HG02759 (cell line): ENCODE measurements around the gene ATE1.

Experiments
- ATAC-seq: cut with Tn5 transposase; IDR thresholded peaks from one replicate; pipeline ENCODE4 v1.9.1; 2021; ENCODE audit warnings: mild to moderate bottlenecking, moderate library complexity; ENCODE audit not compliant: unreplicated experiment

The ATE1 gene

DNA sequence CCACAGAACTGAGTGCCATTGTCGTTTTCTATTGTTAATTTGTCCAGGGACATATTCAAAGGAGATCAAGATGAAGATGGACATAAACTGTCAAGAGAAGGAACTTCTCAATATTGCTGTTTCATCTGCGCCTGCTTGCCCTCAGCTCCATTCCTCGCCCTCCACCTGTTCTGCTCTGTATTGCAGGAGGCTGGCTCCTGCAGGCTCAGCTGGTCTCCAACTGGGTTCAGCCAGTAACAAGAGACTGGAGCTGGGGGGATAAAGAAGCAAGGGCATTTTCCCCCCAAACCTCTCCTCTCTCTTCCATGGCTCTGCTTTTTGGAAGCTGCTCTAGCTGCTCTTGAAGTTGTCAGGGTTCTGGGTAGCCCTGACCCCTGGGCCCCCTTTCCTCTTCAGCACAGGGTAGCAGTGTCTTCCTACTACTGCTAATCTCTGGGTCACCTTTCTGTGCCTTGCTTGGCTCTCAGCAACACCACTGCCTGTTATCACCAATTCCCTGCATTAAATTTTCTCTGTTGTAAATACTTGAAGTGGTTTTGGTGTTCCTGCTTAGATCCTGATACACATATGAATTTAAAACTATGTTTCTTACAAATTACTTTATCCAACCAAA lies 180.6 kb downstream of the ATE1 start:
- no peak for ATAC-seq

DNA sequence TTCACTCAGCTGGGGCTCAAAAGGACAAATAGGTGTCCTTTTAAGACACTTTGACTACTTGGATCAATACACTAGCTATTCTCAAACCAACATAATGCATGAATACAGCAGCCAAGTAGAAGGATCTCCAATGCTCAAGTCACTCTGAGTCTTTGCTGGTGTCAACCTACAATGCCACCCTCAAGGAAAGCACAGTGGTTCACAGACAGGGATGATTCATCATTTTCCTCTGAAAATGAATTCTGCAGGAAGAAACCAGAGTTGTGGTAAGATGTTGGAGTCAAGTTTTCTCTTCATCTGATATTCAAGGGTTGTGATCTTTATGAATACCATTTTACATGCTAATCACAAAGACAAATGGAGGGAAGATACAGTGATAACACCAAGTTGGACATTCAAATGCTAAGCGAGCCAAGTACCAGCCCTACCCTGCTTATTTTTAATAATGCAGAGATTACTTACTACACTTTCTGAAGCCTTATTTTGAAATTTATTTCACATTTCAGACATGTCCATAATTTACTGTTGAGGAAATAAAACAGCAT lies 186.5 kb downstream of the ATE1 start:
- no peak for ATAC-seq

DNA sequence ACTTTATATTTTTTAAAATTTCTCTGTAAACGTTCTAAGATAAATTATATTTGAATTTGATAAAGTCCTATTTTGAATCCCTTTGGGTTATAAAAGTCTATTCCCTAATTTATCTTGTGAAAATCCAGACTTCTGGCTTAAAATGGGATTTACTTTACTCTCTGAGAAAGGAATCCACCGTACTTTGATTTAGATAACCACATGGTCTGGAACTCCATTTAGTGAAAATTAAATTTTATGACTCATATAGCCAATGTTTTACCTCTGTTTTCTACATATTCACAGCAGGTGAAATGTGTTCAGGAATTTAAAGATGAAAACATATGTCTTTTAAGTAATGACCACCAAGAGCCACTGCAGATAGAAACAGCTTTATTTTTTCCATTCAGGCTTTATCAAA lies 187.8 kb downstream of the ATE1 start:
- ATAC-seq, result no peak

DNA sequence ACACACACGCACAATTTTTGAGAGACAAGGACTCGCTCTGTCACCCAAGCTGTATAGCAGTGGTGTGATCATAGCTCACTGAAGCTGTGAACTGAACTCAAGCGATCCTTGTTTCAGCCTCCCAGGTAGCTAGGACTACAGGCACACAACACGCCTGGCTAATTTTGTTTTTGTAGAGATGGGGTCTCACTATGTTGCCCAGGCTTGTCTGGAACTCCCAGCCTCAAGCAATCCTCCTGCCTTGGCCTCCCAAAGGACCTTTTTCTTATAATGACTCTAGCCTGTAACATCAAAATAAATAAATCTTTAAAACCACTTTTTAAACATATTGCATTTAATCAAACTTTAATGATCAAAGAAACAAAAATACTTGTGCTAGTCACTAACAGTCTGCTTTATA lies 188.7 kb downstream of the ATE1 start:
- no peak for ATAC-seq

DNA sequence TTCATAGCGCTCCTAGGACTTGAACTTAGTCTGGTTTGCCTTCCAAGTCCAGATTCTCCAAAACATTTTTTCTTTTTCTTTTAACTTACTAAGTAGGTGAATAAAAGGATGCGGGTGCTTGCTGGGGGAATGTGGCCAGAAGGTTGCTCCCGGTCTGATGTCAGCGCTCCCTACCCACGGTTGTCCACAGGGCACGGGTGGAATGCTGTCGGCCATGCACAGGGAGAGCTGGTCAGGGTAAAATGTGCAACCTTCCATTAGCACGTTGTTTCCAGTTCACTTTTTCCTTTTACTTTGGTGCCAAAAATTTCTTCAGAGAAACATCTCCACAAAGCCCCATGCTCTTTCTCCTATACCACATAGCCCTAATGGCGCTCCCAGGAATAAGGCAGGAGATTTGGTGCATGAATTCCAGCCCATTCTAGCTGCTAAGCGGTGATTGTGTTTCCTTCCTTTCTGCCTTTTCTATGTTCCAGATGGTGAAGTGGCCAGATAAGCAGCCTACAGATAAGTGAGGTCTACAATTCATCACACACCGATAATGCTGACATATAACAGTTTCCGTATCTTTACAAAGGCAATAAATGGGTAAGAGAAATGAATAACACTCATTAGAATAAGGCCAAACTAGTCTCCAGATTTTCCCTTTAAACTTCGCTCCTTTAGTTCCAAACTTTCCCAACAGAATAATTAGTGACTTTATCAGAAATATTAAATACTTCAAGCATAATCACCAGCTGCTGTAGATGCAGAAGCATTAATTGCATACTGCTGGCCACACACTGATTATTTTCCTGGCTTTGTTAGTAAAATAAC lies 191.3 kb downstream of the ATE1 start:
- no peak for ATAC-seq

DNA sequence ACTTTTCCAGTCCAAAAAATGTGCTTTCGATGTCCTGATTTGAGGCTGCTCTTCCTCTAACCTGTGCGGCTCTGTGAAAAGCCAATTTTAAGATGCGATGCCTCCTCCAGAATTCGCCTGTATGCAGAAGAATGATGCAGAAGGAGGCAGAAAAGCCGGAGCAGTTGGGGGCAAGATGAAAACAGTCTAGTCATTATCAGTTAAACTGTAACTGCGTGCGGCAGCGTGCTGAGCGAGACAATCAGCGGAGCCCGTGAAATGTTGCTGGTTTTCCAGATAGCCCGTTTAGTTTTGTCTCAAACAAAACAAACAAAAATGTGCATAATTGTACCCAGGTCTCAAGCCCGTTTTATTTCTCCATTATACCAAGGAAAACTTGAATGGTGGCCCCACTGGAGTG lies 192.6 kb downstream of the ATE1 start:
- no peak for ATAC-seq

DNA sequence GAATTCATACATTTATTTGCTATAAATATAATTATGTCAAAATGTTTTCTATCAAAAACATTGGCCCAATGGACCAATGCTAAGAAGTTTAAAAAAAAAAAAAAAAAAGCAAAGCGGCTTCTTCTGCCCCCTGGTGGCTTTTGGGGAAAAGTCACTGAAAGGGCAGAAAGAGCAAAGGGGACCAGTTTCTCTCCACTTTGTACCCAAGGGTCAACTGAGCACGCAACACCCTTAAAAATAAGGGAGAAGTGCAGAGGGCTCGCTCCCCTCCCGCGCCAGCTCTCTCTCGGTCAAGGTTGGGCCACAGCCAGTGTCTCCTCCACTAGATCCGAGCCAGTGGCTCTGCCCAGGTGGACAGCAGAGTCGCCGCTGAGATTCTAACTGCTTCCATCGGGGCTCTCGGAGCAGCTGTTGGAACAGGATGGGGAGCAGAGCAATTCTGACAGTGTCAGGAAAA lies 193.2 kb downstream of the ATE1 start:
- no peak for ATAC-seq

DNA sequence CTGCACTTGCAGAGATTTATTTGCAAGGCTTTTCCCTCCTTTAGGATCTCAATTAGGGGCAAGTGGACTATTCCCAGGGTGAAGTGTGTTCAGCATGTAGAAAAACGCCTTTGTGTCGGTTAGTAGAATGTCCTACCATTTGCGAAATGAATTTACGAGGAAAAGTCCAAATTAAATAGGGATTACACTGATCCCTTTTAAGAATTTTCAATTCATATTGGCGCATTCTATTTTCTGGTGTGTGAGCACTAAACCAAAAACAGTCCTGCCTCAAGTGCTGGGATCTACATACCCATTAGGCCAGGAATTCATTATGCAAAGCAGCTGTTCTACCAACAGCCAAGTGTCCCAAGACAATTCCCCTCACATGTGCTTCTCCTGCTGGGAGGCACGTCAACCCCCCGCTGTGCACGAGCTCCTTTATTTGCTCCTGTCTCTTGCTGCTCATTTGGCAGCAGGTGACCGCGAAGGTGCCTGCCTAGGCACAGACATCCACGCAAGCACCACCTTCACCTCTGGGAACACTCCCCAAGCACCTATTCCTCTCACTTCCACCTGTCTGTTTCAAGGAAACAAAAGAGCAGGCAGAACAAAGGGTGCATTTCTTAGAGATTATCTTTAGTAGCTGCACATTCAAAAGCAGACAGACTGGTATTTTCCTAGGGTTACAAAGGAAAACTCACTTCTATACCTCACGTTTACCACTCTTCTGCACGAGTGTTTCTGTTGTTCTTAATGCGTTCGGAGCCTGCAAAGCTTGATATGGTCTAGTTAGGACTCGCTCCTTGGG lies 195.0 kb downstream of the ATE1 start:
- no peak for ATAC-seq

DNA sequence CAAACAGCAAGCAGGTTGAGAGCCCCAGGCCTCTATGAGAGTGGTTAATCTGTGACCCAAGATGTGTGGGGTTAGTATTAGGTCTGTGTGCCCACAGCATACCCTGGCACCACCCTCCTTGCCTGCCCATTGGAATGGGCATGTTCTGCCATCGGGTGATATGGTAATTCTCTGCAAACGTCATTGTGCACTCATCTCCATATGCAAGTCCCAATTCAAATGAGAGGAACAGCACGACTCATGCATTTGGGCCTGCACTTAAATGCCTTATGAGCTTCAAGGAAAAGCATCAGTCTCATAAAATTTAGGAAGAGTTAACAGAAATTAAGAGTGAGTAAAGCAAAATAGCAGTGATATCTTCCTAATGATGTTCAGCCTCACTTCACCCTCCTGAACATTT lies 195.7 kb downstream of the ATE1 start:
- ATAC-seq, result no peak

DNA sequence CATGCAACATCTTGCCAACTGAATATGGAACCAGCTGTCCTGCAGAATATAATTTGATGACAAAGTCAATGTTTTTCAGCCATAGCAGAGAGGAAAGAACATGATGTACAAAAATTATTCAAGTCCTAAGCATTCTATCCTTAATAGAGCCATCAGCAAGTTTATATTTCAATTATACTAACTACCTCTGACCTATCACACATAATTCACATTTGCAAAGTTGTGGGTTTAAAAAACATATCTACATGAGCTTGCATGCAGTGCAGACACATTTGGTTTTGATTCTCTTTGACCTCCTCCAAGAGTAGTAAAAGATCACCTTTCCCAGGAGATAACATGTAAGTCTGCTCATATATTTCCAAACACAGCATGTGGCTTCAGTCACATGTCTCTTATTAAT lies 203.5 kb downstream of the ATE1 start:
- ATAC-seq, result no peak

DNA sequence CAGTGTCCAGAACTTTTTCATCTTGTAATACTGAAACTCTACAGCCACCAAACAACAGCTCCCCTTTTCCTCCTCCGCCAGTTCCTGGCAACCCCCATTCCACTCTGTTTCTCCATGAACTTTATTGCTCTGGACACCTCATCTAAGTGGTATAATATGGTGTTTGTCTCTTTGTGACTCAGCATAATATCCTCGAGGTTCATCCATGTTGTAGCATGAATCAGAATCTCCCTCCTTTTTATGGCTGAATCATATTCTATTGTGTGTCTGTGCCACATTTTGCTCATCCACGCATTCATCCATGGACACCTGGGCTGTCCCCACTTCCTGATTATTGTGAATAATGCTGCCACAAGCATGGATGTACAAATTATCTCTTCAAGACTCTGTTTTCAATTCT lies 205.2 kb downstream of the ATE1 start:
- ATAC-seq, result no peak

DNA sequence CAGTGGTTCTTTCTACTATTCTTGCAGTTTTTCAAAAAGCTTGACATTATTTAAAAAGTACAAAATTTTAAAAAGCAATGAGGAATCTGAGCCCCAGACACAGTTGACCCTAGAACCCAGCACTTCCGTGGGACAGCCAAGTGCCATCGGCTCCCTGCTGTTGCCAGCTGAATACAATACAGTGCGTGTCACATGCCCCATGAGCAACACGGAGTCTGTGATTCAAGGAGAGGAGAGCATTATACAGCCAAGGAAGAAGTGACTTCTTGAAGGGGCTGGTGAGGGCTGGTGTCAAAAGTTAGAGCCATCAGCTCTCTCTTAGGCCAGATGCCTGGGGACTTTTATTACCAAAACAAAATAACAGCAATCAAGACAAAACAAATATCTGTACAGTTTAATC lies 206.6 kb downstream of the ATE1 start:
- ATAC-seq, result no peak

DNA sequence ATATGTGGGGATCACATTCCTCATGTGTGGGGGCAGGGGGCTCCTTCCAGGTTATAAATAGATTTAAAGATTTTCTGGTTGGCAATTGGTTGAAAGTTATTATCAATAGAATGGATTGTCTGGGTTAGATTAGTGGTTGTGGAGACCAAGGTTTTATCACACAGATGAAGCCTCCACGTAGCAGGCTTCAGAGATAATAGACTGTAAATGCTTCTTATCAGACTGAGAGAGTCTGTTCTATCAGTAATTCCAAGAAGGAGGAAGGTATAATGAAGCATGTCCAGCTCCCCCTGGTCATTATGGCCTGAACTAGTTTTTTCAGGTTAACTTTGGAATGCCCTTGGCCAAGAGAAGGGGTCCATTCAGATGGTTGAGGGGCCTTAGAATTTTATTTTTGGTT lies 211.9 kb downstream of the ATE1 start:
- no peak for ATAC-seq

DNA sequence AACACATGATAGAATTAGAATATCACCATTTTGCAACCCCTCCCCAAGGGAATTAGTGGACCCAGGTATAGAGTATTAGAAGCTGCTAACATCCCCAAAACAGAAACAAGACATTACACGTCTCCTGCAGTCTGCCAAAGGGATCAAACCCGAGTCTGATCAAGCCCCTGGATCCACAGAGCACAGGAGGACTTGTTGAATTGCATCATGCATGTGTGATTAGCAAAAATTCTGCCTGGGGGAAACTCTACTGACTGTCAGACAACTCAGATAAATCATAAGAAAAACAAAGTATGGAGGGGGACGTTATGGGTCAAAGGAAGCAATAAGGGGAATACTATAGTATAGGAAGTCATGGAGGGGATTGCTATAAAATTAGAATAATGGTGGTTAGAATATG lies 212.8 kb downstream of the ATE1 start:
- no peak for ATAC-seq

DNA sequence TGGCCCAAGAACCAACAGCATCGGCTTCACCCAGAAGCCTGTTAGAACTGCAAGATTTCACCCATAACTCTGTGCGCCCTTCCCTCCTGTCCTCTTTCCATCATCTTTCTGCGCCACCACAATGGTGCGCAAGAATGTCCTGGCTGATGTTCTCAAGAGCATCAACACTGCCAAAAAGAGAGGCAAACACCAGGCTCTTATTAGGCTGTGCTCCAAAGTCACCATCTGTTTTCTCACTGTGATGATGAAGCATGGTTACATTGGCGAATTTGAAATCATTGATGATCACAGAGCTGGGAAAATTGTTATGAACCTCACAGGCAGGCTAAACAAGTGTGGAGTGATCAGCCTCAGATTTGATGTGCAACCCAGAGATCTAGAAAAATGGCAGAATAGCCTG lies 214.3 kb downstream of the ATE1 start:
- no peak for ATAC-seq

DNA sequence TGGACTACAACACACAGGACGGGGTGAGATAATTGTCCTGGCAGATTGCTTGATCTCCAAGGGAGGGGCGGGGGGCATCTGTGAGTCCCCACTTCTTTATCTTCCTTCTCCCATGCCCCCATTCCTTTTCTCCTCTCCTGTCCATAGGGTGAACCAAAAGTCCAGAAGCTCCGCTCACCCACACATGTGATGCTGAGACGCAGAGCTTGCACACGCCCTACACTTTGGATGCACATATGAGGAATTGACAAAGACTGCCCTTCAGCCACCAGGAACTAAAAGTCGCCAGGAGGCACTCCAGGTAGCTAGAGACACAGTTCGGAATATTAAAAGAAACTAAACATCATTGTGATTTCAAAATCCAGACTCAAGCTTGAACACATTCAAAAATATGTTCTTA lies 216.9 kb downstream of the ATE1 start:
- ATAC-seq, result no peak

DNA sequence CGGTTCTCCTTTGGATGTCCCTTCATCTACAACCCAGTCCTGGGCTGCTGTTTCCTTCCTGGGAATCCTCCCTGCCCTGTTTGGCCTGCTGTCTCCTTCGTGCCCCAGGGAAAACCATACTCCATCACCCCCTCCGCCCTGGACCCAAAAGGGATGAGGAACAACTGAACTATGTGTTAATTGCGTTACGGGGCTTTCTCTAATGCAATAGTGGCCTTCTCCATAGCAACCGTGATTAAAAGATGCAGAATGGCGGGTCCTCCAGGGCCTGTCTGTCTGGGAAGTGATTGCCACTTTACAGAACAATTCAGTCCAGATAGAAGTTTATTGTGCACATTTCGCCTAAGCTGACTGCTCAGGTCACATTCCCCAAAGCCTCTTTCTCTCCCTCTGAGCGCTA lies 217.6 kb downstream of the ATE1 start:
- no peak for ATAC-seq

DNA sequence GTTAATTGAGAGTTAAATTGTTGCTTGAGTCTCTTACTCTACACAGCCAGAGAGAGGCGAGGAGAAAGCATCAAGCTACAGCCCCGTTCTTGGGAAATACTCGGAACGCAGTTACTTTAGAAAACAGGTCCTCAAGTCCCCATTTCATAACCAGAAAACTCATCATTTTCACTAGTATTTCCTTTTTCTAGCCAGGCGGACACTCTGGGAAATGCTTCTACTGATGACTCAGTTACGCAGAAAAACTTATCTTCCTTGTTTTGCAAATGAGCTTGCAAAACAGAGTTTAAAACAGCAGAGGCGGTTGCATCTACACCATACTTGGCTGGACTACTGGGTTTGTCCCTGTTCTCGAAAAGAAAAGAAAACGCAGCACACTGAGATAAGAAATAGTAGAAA lies 218.2 kb downstream of the ATE1 start:
- ATAC-seq, result no peak

DNA sequence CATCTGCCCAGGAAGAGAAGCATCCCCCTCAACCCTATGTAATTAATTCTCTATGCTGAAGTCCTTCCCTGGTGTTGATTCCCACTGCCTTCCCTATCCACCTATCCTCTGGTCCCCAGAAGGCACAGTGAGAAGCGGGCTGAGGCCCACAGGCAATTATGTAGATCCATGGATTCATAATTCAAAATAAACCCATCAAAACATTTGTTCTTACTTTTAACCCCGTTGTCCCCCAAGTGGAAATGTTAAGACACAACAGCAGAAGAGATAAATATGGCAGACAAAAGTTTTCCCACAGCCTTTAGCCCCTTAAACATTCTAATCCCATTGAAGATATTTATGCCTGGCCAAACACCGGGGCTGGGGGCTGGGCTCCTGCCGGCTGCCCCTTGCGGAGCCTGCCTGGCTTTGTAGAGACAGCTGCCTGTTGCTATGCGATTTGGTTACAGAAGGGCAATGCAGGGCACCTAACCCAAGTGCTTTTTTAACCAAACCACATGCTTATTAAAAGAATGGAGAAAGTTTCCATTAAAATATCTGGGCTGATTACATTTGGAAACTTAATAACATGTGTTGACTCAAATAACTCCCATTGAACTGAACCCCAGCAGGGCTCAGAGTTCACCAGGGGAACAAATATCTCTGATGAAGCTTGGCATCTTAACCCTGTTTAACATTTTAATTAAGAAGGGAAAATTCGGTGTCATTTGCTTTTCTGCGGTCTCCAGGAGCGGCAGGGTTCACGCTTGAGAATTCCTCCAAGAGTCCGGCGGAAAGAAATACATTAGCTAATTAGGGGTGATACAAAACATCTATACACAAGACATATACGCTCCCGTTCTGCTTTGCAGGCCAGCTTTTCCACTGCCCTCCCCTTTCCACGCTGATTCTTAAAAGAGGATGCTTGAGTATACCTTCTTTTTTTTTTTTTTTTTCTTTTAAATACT lies 218.8 kb downstream of the ATE1 start:
- no peak for ATAC-seq
